C1 segment of cervical spinal cord (tissue), 14 donors: ENCODE results near the gene GUCY1B1.

ENCODE experiments used
- DNase-seq, 14 donors: peaks; one replicate each; lab custom pipeline; 2025; lab: John Stamatoyannopoulos, UW

GUCY1B1 gene

DNA sequence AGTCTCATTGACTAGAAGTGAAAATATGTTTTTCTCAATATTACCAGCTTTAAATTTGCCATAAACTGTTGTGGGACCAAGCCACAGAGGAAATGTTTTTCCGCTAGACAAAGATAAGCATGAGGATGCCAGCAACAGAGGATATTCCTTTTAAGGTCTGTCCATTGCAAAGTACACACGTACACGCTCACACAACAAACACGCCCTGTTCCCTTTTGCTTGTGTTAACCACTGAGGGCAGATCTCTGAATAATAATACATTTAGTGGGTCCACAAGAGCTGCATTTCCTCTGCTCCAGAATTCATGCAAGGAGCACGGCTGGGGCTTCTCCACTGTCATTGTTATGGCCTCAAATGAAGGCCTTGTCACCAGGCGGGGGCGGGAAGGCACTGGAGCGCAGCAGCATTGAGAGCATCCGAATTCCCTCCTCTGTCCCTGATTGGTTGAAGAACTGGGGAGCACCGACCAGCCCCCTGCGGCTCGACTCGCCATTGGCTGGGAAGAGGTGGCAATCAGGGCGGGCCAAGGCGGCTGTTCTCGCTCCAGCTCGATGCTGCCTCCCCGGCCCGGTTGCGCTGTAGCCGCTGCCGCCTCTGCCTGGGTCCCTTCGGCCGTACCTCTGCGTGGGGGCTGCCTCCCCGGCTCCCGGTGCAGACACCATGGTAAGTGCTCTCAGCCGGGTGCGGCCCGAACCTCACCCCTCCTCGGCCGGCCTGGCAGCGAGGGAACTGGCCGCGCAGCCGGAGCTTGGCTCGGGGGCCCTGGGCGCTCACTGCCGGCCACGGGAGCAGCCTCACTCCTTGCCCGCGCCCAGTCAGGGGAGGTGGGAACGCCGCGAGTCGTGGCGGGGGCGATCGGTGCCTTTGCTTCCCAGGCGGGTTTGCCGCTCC, at the start of gene GUCY1B1:
Gene GUCY1B1 (plus strand): TSS at position 541 of the 891 bp plus-strand sequence. CDS start 120 bp downstream, at position 661.
- peak; percentile 48 to 97 (median 92) for DNase-seq

DNA sequence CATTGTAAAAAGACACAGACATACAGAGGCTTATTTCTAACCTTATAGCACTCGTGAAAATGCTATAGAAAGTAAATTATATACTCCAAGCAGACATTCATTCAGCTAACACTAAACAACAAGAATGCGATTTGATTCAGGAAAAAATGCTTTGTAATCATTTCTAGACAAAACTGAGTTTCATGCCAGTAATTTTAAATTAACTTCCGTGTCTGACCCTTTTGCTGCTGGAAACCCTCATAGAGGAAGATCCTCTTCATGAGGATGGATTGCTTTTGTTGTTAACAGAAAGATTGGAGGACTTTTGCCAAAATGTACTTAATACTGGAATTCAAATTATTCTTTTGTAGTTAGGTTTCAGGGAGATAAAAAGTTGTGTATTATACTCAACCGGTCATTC, 48.9 kb upstream of the GUCY1B1 start:
- DNase-seq = no peak

GRCh38 chr4:155711556-155711955, 47.3 kb upstream of the GUCY1B1 start:
- DNase-seq = no peak

DNA sequence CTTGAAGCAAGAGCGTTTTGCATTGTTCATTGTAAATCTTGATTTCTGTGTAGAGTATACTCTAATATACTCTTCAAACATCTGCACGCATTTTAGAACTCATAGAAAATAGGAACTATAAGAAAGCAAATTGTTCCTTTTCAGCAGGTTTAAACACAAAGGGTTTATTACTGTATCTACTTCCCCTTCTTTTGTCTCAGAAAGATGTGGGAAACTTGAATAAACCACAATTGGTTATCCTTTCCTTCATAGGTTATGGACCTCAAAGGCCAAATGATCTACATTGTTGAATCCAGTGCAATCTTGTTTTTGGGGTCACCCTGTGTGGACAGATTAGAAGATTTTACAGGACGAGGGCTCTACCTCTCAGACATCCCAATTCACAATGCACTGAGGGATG, 46.0 kb upstream of the GUCY1B1 start:
- DNase-seq = no peak

DNA sequence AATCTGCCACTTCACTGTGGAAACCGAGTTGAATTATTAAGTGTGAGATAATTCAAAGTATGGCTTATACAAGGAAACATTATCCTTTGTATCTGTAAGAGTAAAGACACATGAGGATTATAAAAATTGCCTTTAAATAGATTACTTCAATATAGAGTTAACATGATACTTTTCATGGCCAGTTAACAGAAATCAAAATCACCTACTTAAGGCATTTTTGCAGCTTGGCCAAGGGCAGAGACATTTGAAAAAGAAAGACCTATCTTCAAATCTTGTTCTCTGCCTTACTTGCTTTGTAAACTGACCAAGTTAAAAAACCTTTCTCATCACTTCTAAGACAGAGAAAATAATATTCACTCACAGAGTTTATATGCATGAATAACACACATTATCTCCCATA, 44.9 kb upstream of the GUCY1B1 start:
- DNase-seq = no peak

DNA sequence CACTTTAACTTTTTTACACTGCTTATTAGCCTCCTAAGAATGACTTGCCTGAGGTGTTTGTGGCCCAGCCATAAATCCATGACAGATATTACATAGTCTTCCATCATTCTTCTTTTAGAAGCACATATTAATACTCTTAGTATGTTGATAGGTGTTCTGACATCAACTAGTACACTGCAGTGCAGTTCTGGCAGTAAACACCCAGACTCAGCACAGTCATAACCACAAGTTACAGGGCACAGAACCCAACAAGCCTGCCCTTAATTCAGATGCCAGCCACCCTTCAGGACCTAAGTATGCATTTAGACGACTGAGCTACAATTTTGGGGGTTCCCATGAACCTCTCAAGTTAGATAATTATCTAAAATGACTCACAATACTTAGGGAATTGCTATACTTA, 36.5 kb upstream of the GUCY1B1 start:
- no peak for DNase-seq

DNA sequence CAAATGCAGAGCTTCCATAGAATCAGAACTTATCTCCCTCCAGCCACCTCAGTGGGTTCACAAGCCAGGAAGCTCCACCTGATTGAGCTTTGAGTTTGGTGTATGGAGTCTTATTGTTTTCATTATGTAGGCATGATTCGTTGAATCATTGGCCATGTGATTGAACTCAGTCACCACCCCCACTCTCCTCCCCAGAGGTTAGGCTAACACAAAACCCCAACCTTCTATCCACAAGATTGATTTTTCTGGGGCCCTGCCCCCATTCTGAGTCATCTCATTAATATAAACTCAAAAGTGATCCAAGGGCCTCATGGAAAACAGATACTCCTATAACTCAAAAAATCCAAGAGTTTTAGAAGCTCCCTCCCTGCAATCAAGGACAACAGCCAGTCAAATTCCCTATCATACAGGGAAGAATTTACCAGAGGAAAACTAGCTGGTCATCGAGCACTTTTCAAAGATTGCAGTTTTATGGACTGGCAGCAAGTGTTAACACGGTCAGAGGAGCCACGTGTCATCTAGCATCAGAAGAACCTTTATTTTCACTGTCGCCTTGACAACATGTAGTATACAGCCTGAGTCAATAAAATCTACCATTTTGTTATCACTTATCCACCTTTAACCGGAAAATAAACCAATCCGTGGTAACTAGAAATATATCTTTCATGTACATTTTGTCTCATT, 35.9 kb upstream of the GUCY1B1 start:
- no peak for DNase-seq

- no peak for DNase-seq
These were observed 34.1 kb upstream of the GUCY1B1 start for GRCh38 chr4:155724731-155725130.

- no peak for DNase-seq
These were observed 24.8 kb upstream of the GUCY1B1 start for GRCh38 chr4:155734065-155734464.

DNA sequence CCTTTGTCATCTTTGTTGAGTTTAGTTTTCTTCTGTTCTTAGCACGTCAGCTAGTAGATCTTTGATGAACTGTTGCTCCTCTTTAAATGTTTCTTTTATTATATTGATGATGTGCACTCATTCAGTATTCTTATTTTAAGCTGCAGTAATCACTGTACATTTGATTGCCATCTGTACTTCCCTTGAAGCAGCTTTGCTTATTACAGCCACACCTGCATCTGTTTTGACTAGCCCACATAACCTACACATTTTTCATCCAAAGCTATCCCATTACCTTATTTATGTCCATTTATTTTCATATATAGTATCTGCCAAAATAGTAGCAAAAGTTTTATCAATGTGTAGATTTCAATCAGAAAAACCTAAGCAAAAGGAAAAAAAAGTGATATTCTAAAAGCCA, 23.9 kb upstream of the GUCY1B1 start:
- no peak for DNase-seq

DNA sequence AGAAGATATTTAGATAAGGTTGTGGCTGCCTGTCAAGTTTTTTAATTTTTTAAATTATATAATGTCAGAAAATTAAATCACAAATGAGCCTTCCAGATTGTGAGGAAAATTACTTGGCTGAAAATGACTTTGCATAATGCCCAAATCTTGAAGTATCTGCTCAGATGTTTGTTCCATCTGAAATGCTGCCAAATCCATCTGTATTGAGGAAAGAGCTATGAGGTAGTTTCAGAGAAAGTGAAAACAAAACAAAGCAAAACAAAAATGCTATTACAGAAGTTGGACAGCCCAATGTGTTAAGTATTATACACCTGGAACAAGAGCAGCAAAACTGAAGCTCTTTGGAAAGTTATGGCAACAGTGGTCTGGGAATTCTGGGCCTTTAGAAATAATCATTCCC, 23.3 kb upstream of the GUCY1B1 start:
- no peak for DNase-seq

GRCh38 chr4:155738548-155738947, 20.3 kb upstream of the GUCY1B1 start:
- DNase-seq = no peak

DNA sequence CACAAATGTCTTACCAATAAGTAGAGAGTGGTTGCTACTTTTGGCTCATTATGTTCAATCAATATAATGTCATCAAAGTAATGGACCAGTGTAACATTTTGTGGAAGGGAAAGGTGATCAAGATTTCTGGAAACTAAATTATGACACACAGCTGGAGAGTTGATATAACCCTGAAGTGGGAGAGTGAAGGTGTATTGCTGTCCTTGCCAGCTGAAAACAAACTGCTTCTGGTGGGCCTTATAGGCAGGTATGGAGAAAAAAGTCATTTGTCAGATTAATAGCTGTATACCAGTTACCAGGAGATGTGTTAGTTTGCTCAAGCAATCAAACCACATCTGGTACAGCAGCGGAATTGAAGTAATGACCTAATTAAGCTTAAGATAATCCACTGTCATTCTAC, 17.3 kb upstream of the GUCY1B1 start:
- DNase-seq = no peak

GRCh38 chr4:155742310-155743015, 16.4 kb upstream of the GUCY1B1 start:
- DNase-seq = no peak

DNA sequence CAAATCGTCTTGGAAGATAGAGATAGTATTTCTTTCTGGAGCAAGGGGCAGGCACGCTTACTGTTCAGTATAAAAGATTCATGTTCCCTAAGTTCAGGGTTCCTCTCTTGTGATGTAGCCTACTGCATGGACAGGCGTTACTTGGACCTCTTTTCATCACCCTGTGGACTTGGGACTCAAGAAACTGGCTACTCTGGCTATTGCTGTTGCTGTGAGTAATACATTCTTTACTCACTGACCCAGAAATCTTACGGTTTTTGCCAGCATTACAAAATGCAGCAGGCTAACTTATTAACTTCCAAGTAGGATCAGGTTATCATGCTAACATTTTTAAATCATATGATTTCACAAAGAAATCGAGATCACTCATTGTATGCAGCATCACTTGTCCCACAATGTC, 12.8 kb upstream of the GUCY1B1 start:
- DNase-seq = no peak

DNA sequence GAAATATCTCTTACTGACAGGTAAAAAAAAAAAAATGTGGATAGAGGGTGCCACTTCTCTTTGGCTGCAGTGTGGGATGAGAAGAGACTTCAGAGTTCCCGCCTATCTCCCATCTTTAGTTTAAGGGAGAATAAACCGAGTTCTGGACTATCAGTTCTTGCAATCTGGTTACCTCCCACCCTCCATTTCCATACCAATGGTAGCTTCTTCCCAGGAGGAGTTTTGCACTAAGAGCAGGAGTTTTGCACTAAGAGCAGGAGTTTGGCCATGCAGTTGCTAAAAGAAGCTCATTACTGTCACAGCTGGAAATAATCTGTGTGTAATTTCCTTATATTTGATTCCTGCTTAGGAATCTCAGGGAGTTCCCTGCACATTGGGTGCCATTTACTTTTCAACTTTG, 10.8 kb upstream of the GUCY1B1 start:
- DNase-seq = no peak

DNA sequence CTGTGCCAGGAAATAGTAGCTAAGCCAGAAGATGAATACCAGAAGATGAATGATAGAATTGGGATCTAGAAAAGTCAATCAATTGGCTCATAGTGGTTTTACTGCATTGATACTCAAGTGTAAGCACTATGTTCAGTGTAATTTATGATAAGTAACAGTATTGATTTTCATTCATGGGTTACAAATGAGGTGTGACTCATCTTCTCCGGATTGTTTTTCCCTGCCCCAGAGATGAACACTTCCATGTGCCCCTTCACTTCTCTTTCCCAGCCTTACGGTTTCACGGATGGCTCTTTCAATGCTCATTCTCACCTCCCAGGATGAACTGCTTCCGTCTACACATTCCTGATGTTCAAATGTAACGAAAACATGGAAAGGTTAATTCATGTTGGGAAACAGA, 9.8 kb upstream of the GUCY1B1 start:
- DNase-seq = no peak

DNA sequence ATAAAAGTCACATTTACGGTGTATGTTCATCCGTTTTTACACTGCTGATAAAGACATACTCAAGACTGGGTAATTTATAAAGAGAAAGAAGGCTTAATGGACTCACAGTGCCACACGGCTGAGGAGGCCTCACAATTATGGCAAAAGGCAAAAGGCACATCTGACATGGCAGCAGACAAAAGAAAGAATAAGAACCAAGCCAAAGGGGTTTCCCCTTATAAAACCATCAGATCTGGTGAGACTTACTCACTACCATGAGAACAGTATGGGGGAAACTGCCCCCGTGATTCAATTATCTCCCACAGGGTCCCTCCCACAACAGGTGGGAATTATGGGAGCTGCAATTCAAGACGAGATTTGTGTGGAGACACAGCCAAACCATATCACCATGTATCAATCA, 7.3 kb upstream of the GUCY1B1 start:
- DNase-seq = no peak

DNA sequence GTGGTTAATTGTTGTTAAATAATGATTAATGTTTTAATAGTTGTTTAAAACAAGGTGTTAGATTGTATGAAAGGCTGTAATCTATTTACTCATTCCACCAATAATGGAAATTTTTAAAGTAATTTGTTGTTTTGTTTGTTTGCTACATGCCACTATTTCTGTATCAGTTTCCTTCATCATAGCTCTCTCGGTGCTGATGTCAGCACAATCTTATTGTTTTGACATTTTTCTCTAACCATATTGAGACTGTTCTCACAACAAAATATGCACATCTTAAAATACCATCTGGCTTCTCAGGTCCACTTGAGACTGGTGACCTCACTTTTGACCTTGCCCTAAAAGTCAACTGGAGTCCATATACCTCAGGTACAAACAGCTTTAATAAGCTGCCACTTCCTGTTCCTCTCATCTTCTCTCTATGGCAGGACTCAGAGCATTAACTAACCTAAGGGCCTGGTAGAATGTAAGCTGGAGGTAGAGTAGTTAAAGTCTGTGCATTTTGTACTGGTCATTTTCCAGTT, 1.0 kb upstream of the GUCY1B1 start:
- no peak for DNase-seq

GRCh38 chr4:155759372-155760252, 791 bp downstream of the GUCY1B1 start:
- DNase-seq = peak in 10 of 14 donors; percentile 5 to 69 (median 43)

GRCh38 chr4:155761047-155761446, 2.2 kb downstream of the GUCY1B1 start:
- no peak for DNase-seq
